Lung (tissue), 12 donors: ENCODE results near the gene TNFSF9. TPM values are rescaled to one million over a fixed set of nuclear protein-coding genes. Genes with fewer than 3 reads are reported as not detected.

Experiments used
- ATAC-seq: fragments of 200-7000 bp; cut with Tn5 transposase; one replicate; pipeline ENCODE4 v1.9.1; 2020; ENCODE audit warnings: moderate number of reproducible peaks; ENCODE audit not compliant: insufficient read depth, low FRiP score
- DNase-seq, 3 donors: peaks; one replicate each; pipeline ENCODE4 v3.0.0-alpha.2; 2013 to 2017
- H3K27ac ChIP-seq, 2 donors: one replicate each; pipeline ENCODE4 v1.5.1; 2013; ENCODE audit warnings: mild to moderate bottlenecking in 2 of 2, moderate library complexity in 2 of 2, control low read depth in 1 of 2, inconsistent platforms in 1 of 2, low read depth in 1 of 2, low read length in 1 of 2
- H3K27me3 ChIP-seq, 3 donors: one replicate each; pipeline ENCODE4 v1.5.1; 2013; ENCODE audit warnings: low read length in 2 of 3; ENCODE audit not compliant: control insufficient read depth in 3 of 3, insufficient read depth in 3 of 3
- H3K36me3 ChIP-seq, 4 donors: one replicate each; pipeline ENCODE4 v1.5.1; 2013; ENCODE audit warnings: low read length in 4 of 4, mild to moderate bottlenecking in 1 of 4, moderate library complexity in 1 of 4; ENCODE audit not compliant: control insufficient read depth in 4 of 4, insufficient read depth in 4 of 4
- H3K4me1 ChIP-seq, 5 donors: one replicate each; pipeline ENCODE4 v1.5.1; 2013; ENCODE audit warnings: low read length in 5 of 5, mild to moderate bottlenecking in 2 of 5, moderate library complexity in 1 of 5; ENCODE audit not compliant: control insufficient read depth in 5 of 5, insufficient read depth in 5 of 5
- H3K4me3 ChIP-seq: one replicate; pipeline ENCODE4 v1.5.1; 2013; ENCODE audit warnings: mild to moderate bottlenecking, control low read depth, moderate library complexity
- H3K9ac ChIP-seq, 2 donors: one replicate each; pipeline ENCODE4 v1.5.1; 2013; ENCODE audit warnings: low read length in 2 of 2, control low read depth in 1 of 2; ENCODE audit not compliant: insufficient read depth in 1 of 2
- H3K9me3 ChIP-seq, 4 donors: one replicate each; pipeline ENCODE4 v1.5.1; 2013; ENCODE audit warnings: low read length in 3 of 4, mild to moderate bottlenecking in 1 of 4, moderate library complexity in 1 of 4; ENCODE audit not compliant: control insufficient read depth in 4 of 4, insufficient read depth in 3 of 4
- WGBS, 2 donors: extraction: QIAGEN DNeasy Blood & Tissue Kit; methylation state at CpG; one replicate each; pipeline ENCODE4 v1.1.7; 2013; 5-methylcytosine and 5-hydroxymethylcytosine counted together
- polyA plus RNA-seq, 2 donors: library from polyadenylated mRNA; stranded (reverse); fragments of 200-250 nt; gene quantifications; one replicate each; pipeline ENCODE4 v1.2.1, GENCODE V29; 2013
- total RNA-seq, 2 donors: library from RNA; depleted of rRNA in 1 of 2; stranded (reverse); fragments of >200 nt in 1 of 2; gene quantifications; one replicate each; pipeline ENCODE4 v1.2.1, GENCODE V29; 2014 to 2021
- TF ChIP-seq, protein P1 (sequence below): IDR thresholded peaks from 2 replicates; pipeline ENCODE4 v1.5.1; 2012; ENCODE audit warnings: mild to moderate bottlenecking; ENCODE audit errors: control extremely low read depth, extremely low read depth
- donor health status: control.
- donor health status: control.
- donor health status: Bipolar disorder and iron deficiency.
- donor health status: healthy.
- donor health status: DM: yes; HTN: yes; CAD: no.

TNFSF9 gene
- total and polyA plus RNA-seq, 4 donors = 1.00 to 10.1 (median 5.9) TPM

DNA sequence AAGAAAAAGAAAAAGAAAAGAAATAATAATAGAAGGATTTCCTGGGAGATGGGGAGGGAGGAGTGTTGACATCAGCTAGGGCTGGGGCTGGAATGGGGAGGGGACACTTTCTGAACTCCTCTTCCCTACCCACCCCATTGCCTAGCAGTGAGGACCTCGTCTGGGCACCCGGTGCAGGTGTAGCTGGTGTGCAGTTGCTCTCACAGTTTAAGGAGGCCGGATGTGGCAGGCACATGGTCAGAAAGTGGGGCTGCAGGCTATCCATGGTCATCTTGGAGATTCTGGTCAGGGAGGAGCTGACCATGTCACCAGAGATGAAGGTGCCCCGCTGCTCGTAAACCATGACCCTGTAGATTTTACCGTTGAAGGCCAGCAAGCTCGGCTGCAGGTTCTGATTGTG is 20.2 kb upstream of the TNFSF9 start:
- Histone ChIP-seq H3K4me3 (no peak overlapping the region), H3K27ac (no peak overlapping the region), H3K9me3 (no peaks in the 10 kb centered on the region), H3K9ac (no peak overlapping the region), H3K36me3 (no peaks in the 10 kb centered on the region), H3K4me1 (peaks cover 0 to 1% (median 0%) of the 10 kb centered on the region in 5 donors), H3K27me3 (no peaks in the 10 kb centered on the region)
- DNase-seq (no peak), ATAC-seq (no peak)
- WGBS, 2 donors = 94 to 95% methylated on average over 7 of the region's 7 CpGs
- TF ChIP-seq, protein P1, sequence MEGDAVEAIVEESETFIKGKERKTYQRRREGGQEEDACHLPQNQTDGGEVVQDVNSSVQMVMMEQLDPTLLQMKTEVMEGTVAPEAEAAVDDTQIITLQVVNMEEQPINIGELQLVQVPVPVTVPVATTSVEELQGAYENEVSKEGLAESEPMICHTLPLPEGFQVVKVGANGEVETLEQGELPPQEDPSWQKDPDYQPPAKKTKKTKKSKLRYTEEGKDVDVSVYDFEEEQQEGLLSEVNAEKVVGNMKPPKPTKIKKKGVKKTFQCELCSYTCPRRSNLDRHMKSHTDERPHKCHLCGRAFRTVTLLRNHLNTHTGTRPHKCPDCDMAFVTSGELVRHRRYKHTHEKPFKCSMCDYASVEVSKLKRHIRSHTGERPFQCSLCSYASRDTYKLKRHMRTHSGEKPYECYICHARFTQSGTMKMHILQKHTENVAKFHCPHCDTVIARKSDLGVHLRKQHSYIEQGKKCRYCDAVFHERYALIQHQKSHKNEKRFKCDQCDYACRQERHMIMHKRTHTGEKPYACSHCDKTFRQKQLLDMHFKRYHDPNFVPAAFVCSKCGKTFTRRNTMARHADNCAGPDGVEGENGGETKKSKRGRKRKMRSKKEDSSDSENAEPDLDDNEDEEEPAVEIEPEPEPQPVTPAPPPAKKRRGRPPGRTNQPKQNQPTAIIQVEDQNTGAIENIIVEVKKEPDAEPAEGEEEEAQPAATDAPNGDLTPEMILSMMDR = no peak

DNA sequence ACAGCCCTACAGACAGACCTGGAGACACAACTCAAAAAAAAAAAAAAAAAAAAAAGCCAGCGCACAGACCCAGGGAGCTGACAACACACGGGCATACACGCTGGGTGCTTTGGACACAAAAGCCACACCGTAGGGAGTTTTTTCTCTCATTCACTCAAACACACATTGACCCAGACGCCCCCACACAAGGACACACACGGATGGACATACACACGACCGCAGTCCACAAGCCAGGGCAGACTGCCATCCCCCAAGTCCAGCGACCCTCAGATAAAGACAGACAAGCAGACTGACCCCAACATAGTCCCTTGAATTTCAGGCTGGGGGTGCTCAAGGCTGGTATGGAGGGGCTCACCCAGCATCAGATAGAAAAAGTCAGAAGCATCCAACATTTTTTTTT is 16.7 kb upstream of the TNFSF9 start:
- Histone ChIP-seq H3K27me3 (no peaks in the 10 kb centered on the region), H3K4me1 (peaks cover 0 to 8% (median 4%) of the 10 kb centered on the region in 5 donors), H3K36me3 (no peaks in the 10 kb centered on the region), H3K4me3 (no peak overlapping the region), H3K27ac (no peak overlapping the region), H3K9ac (no peak overlapping the region), H3K9me3 (no peaks in the 10 kb centered on the region)
- TF ChIP-seq, protein P1 = no peak
- ATAC-seq = no peak
- WGBS, 2 donors = 81 to 93% methylated on average over 9 of the region's 9 CpGs
- DNase-seq = no peak

DNA sequence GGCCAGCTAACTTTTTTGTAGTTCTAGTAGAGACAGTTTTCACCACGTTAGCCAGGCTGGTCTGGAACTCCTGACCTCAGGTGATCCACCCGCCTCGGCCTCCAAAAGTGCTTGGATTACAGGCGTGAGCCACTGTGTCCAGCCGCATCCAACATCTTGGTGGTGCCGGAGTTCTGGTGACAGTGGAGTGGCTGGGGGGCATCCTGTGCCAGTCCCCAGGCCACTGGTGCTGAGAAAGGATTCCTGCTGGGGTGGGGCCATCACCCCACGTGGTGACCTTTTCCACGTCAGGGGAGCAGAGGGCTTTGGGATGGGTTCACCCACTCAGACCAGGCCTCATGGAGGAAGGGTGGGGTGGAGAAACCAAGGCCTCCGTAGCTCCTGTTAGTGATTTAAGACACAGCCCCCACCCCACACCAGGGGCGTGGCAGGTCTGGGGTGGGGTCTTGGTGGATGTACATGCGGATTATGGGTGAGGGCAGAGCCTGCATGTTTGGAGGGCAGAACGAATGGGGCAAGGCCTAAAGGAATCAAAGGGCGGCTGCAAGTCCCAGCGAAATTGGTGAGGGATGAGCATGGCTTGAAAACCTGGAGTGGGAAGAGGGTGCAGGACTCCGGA is 15.8 kb upstream of the TNFSF9 start:
- no peak overlapping the region for H3K27ac ChIP-seq
- ATAC-seq (no peak), DNase-seq (no peak)
- no peak overlapping the region for H3K4me3 ChIP-seq
- 90% methylated on average over 15 of the region's 15 CpGs for WGBS, 2 donors
- no peak overlapping the region for H3K9ac ChIP-seq
- H3K4me1 ChIP-seq = peaks cover 0 to 8% (median 2%) of the 10 kb centered on the region in 5 donors
- H3K36me3 ChIP-seq = no peaks in the 10 kb centered on the region
- no peaks in the 10 kb centered on the region for H3K9me3 ChIP-seq
- no peaks in the 10 kb centered on the region for H3K27me3 ChIP-seq
- TF ChIP-seq, protein P1 = no peak
